Hepatocyte (in vitro differentiated cells): ENCODE results near the gene VAPA. TPM values are rescaled to one million over a fixed set of nuclear protein-coding genes. Genes with fewer than 3 reads are reported as not detected.

Experiments used
- DNase-seq: peaks from one replicate; pipeline ENCODE4 v3.0.0-alpha.2; 2016; ENCODE audit warnings: low spot score
- H2AFZ ChIP-seq: fragments of 200-600 bp; sonication (generic); 2 replicates; pipeline ENCODE4 v1.6.0; 2016; ENCODE audit warnings: antibody characterized with exemption, mild to moderate bottlenecking
- H3K27ac ChIP-seq: fragments of 200-600 bp; sonication (generic); 2 replicates; pipeline ENCODE4 v1.5.1; 2016; ENCODE audit warnings: mild to moderate bottlenecking
- H3K27me3 ChIP-seq: fragments of 200-600 bp; sonication (generic); 2 replicates; pipeline ENCODE4 v1.6.1; 2016
- H3K36me3 ChIP-seq: fragments of 200-600 bp; sonication (generic); replicated peaks from 2 replicates; pipeline ENCODE4 v1.5.1; 2016; ENCODE audit warnings: low read depth; ENCODE audit not compliant: insufficient read depth
- H3K4me1 ChIP-seq: fragments of 200-600 bp; sonication (generic); 2 replicates; pipeline ENCODE4 v1.5.1; 2016; ENCODE audit warnings: mild to moderate bottlenecking, moderate library complexity; ENCODE audit not compliant: insufficient read depth
- H3K4me2 ChIP-seq: fragments of 200-600 bp; sonication (generic); 2 replicates; pipeline ENCODE4 v1.6.0; 2016
- H3K4me3 ChIP-seq: fragments of 200-600 bp; sonication (generic); 2 replicates; pipeline ENCODE4 v1.5.1; 2016; ENCODE audit warnings: mild to moderate bottlenecking
- H3K79me2 ChIP-seq: fragments of 200-600 bp; sonication (generic); 2 replicates; pipeline ENCODE4 v1.6.0; 2017; ENCODE audit warnings: mild to moderate bottlenecking
- H3K9me2 ChIP-seq: fragments of 200-600 bp; sonication (generic); replicated peaks from 2 replicates; pipeline ENCODE4 v1.6.0; 2017; ENCODE audit warnings: mild to moderate bottlenecking; ENCODE audit not compliant: insufficient read depth
- H3K9me3 ChIP-seq: fragments of 200-600 bp; sonication (generic); 2 replicates; pipeline ENCODE4 v1.5.1; 2016; ENCODE audit warnings: low read depth, mild to moderate bottlenecking
- H4K20me1 ChIP-seq: fragments of 200-600 bp; sonication (generic); 2 replicates; pipeline ENCODE4 v1.6.0; 2016; ENCODE audit warnings: mild to moderate bottlenecking; ENCODE audit not compliant: insufficient read depth, poor library complexity, severe bottlenecking
- EZH2 ChIP-seq: fragments of 200-600 bp; sonication (generic); IDR thresholded peaks from 2 replicates; pipeline ENCODE4 v1.6.1; 2016; ENCODE audit warnings: antibody characterized with exemption, mild to moderate bottlenecking, borderline replicate concordance
- EZH2phosphoT487 ChIP-seq: fragments of 200-600 bp; sonication (generic); IDR thresholded peaks from one replicate; pipeline ENCODE4 v1.6.1; 2018; ENCODE audit warnings: antibody characterized with exemption, mild to moderate bottlenecking, low read depth, moderate library complexity; ENCODE audit not compliant: unreplicated experiment, severe bottlenecking
- WGBS: methylation state at CpG from one replicate; pipeline ENCODE4 v1.1.6; 2016; ENCODE audit warnings: low lambda C conversion rate; ENCODE audit errors: missing lambda C conversion rate; 5-methylcytosine and 5-hydroxymethylcytosine counted together
- polyA plus RNA-seq: library from polyadenylated mRNA; unstranded; fragments of >200 nt; fragmentation: Nextera tagmentation; extraction: Ambion mirVana; gene quantifications from 2 replicates; pipeline ENCODE4 v1.2.1, GENCODE V29; 2016
- total RNA-seq: library from RNA; depleted of rRNA; stranded (reverse); fragments of >200 nt; gene quantifications from 2 replicates; pipeline ENCODE4 v1.2.3, GENCODE V29; 2014
- TF ChIP-seq, protein P1 (sequence below): fragments of 200-600 bp; sonication (generic); IDR thresholded peaks from 2 replicates; pipeline ENCODE4 v1.5.1; 2016; ENCODE audit warnings: antibody characterized with exemption, mild to moderate bottlenecking; ENCODE audit not compliant: poor library complexity

Gene VAPA
- total and polyA plus RNA-seq, 2 experiments from 2014 or later = 290 to 324 TPM

DNA sequence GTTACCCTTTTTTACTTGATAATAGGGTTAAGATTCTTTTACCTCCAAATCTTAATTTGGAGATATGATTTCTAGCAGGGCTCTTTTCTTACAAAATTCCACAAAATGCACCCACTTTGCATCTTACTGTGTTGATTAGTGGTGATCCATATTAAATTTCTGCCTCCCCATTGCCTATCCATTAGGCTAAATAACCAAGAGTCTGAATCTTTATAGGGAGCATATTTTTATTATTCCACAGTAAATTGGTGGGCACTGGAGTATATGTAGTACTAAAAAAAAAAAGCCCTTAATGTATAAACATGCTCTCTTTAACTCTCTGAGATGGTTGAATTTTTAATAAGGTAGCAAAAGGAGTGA is 36.2 kb upstream of the VAPA start:
- H3K27ac ChIP-seq = peak overlapping the region; percentile 86
- TF ChIP-seq EZH2 (no peak), EZH2phosphoT487 (no peak)
- TF ChIP-seq, protein P1, sequence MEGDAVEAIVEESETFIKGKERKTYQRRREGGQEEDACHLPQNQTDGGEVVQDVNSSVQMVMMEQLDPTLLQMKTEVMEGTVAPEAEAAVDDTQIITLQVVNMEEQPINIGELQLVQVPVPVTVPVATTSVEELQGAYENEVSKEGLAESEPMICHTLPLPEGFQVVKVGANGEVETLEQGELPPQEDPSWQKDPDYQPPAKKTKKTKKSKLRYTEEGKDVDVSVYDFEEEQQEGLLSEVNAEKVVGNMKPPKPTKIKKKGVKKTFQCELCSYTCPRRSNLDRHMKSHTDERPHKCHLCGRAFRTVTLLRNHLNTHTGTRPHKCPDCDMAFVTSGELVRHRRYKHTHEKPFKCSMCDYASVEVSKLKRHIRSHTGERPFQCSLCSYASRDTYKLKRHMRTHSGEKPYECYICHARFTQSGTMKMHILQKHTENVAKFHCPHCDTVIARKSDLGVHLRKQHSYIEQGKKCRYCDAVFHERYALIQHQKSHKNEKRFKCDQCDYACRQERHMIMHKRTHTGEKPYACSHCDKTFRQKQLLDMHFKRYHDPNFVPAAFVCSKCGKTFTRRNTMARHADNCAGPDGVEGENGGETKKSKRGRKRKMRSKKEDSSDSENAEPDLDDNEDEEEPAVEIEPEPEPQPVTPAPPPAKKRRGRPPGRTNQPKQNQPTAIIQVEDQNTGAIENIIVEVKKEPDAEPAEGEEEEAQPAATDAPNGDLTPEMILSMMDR = no peak
- no peak for DNase-seq
- H3K36me3 ChIP-seq = no peaks in the 10 kb centered on the region
- no peak overlapping the region for H2AFZ ChIP-seq
- no peaks in the 10 kb centered on the region for H3K9me2 ChIP-seq
- no peak overlapping the region for H3K4me3 ChIP-seq
- no peaks in the 10 kb centered on the region for H4K20me1 ChIP-seq
- peaks cover 15% of the 10 kb centered on the region for H3K4me1 ChIP-seq
- no peaks in the 10 kb centered on the region for H3K79me2 ChIP-seq
- peak overlapping the region; percentile 60 for H3K4me2 ChIP-seq
- H3K9me3 ChIP-seq = no peaks in the 10 kb centered on the region
- H3K27me3 ChIP-seq = no peaks in the 10 kb centered on the region

DNA sequence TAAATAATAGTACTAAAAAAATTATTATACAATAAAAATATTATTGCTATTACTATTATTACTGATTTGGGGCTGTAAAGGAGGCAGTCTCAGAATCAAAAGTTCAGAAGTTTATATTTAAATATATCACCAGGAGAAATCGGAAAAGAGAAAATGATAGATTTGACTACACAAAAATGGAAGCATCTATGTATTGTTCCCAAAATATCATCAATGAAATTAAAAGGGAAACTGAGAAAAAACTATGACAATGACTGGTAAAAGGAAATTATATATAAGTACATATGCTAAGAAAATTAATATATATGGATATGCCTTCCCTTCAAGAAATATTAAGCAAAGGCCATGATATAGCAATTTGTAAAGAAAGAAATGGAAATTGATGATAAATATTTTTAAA is 35.7 kb upstream of the VAPA start:
- DNase-seq = no peak
- Histone ChIP-seq H2AFZ (no peak overlapping the region), H3K4me3 (no peak overlapping the region), H3K27me3 (no peaks in the 10 kb centered on the region), H4K20me1 (no peaks in the 10 kb centered on the region), H3K4me2 (peak overlapping the region; percentile 60), H3K79me2 (no peaks in the 10 kb centered on the region), H3K9me2 (no peaks in the 10 kb centered on the region), H3K4me1 (peaks cover 15% of the 10 kb centered on the region), H3K27ac (peak overlapping the region; percentile 86), H3K9me3 (no peaks in the 10 kb centered on the region), H3K36me3 (no peaks in the 10 kb centered on the region)
- 95% methylated on average over 1 of the region's 1 CpG for WGBS
- TF ChIP-seq EZH2phosphoT487 (no peak), EZH2 (no peak)
- TF ChIP-seq, protein P1 = no peak

DNA sequence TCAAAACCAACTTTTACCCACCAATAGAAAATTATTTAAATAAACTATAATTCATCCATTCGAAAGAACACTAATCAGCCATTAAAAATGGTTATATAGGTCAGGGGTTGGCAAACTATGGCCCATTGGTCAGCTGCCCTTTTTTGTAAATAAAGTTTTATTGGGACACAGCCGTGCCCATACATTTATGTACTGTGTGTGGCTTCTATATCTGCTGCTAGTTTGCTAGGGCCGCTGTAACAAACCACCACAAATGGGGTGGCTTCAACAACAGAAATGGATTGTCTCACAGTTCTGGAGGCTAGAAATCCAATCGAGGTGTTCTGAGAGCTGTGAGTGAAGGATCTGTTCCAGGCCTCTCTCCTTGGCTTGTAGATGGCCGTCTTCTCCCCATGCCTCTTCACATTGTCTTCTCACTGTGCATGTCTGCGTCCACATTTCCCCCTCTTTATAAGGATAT is 35.0 kb upstream of the VAPA start:
- H3K27ac ChIP-seq = no peak overlapping the region

More for the DNA sequence above, 35.0 kb upstream of the VAPA start:
- H3K79me2 ChIP-seq = no peaks in the 10 kb centered on the region
- WGBS = 92% methylated on average over 6 of the region's 6 CpGs
- no peaks in the 10 kb centered on the region for H3K36me3 ChIP-seq
- TF ChIP-seq, protein P1 = no peak
- TF ChIP-seq EZH2 = no peak
- TF ChIP-seq EZH2phosphoT487 = no peak
- no peak overlapping the region for H2AFZ ChIP-seq
- peaks cover 15% of the 10 kb centered on the region for H3K4me1 ChIP-seq
- no peaks in the 10 kb centered on the region for H3K9me2 ChIP-seq
- H3K27me3 ChIP-seq = no peaks in the 10 kb centered on the region
- no peak overlapping the region for H3K4me2 ChIP-seq
- no peak for DNase-seq
- H4K20me1 ChIP-seq = no peaks in the 10 kb centered on the region
- H3K9me3 ChIP-seq = no peaks in the 10 kb centered on the region
- no peak overlapping the region for H3K4me3 ChIP-seq
